Measurements from ENCODE around the gene HORMAD2. TPM values are rescaled to one million over a fixed set of nuclear protein-coding genes. Genes with fewer than 3 reads are reported as not detected.

Gene HORMAD2
- total RNA-seq, 1 experiment from 2014 or later, result 0.22 TPM

GRCh38 chr22:30225220-30225927 is 145.1 kb downstream of the HORMAD2 start:
- peak; percentile 84 for DNase-seq (ENCODE audit: low read depth)

GRCh38 chr22:30226192-30226832 is 146.0 kb downstream of the HORMAD2 start:
- DNase-seq (ENCODE audit: low read depth), result peak; percentile 77

Other genes with a start within 250 kb of the HORMAD2 start
- gene ASCC2, start 242.2 kb upstream of the HORMAD2 start, total RNA-seq (2014; rRNA removed; shearing (Covaris generic)), result 14.8 and 28.7 TPM in 2 replicates
- 9.3 and 16.7 TPM in 2 replicates for gene MTMR3, start 197.3 kb upstream of the HORMAD2 start, total RNA-seq (2014; rRNA removed; shearing (Covaris generic))
- 7.5 and 9.9 TPM in 2 replicates for gene LIF, start 166.3 kb downstream of the HORMAD2 start, total RNA-seq (2014; rRNA removed; shearing (Covaris generic))
- gene OSM, start 186.4 kb downstream of the HORMAD2 start, total RNA-seq (2014; rRNA removed; shearing (Covaris generic)), result not detected in 2 replicates
- 2.8 and 4.5 TPM in 2 replicates for gene CASTOR1, start 209.0 kb downstream of the HORMAD2 start, total RNA-seq (2014; rRNA removed; shearing (Covaris generic))
- gene TBC1D10A, start 246.5 kb downstream of the HORMAD2 start, total RNA-seq (2014; rRNA removed; shearing (Covaris generic)), result 13.5 and 20.9 TPM in 2 replicates

All from M059J (cell line).